22Rv1 (cell line): ENCODE measurements around the gene TSHZ1.

Experiments used
- ZFX ChIP-seq: fragments of 450-650 bp; IDR thresholded peaks from 2 replicates; pipeline ENCODE4 v1.6.1; 2017; ENCODE audit warnings: antibody characterized with exemption, borderline replicate concordance
- TF ChIP-seq, protein P1 (sequence below): fragments of 450-650 bp; IDR thresholded peaks from 2 replicates; pipeline ENCODE4 v1.5.1; 2017; ENCODE audit warnings: mild to moderate bottlenecking

DNA sequence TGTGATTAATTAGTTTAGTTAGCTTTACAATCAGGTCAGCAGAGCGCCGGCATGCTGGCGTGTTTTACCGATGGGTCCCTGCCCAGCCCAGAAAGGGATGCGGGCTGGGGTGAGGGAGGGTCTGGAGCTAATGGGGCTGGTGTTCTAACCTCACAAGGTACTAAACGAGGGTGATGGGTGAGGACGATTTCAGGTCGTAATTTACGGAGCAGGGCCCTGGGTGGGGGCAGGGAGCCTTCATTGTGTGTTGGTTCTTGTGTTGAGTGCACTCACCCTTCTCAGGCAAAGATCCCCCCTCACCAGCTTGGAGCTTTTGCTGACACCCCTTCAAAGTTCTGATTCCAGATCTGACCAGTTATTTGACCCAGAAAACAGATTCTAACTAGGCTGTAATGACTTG lies 41.2 kb upstream of the TSHZ1 start:
- TF ChIP-seq, protein P1, sequence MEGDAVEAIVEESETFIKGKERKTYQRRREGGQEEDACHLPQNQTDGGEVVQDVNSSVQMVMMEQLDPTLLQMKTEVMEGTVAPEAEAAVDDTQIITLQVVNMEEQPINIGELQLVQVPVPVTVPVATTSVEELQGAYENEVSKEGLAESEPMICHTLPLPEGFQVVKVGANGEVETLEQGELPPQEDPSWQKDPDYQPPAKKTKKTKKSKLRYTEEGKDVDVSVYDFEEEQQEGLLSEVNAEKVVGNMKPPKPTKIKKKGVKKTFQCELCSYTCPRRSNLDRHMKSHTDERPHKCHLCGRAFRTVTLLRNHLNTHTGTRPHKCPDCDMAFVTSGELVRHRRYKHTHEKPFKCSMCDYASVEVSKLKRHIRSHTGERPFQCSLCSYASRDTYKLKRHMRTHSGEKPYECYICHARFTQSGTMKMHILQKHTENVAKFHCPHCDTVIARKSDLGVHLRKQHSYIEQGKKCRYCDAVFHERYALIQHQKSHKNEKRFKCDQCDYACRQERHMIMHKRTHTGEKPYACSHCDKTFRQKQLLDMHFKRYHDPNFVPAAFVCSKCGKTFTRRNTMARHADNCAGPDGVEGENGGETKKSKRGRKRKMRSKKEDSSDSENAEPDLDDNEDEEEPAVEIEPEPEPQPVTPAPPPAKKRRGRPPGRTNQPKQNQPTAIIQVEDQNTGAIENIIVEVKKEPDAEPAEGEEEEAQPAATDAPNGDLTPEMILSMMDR = no peak
- no peak for TF ChIP-seq ZFX
